HepG2 (cell line): Measurements from ENCODE around the gene SEMA3F. TPM values are rescaled to one million over a fixed set of nuclear protein-coding genes. Genes with fewer than 3 reads are reported as not detected.

Experiments used
- ATF6 ChIP-seq: sonication (generic); formaldehyde crosslinking; conservative IDR thresholded peaks from 2 replicates; pipeline ENCODE4 v1.4.0; 2020; ENCODE audit warnings: missing genetic modification reagents
- BRD4 ChIP-seq: sonication (generic); formaldehyde crosslinking; IDR thresholded peaks from 2 replicates; pipeline ENCODE4 v1.4.0; 2020; ENCODE audit warnings: missing genetic modification reagents
- CENPBD1 ChIP-seq: sonication (generic); formaldehyde crosslinking; IDR thresholded peaks from 2 replicates; pipeline ENCODE4 v1.8.0; 2022; ENCODE audit warnings: missing genetic modification reagents, low read depth, mild to moderate bottlenecking, borderline replicate concordance
- CERS6 ChIP-seq: sonication (generic); formaldehyde crosslinking; IDR thresholded peaks from 2 replicates; pipeline ENCODE4 v1.5.0; 2020; ENCODE audit warnings: missing genetic modification reagents
- ETV5 ChIP-seq: IDR thresholded peaks from 2 replicates; pipeline ENCODE4 v1.6.1; 2018; ENCODE audit warnings: missing biosample characterization, missing genetic modification reagents, inconsistent platforms, borderline replicate concordance
- IKZF5 ChIP-seq: IDR thresholded peaks from 2 replicates; pipeline ENCODE4 v1.6.1; 2018; ENCODE audit warnings: missing genetic modification reagents, mild to moderate bottlenecking, missing compliant biosample characterization
- MBNL3 ChIP-seq: fragments of 250-450 bp; sonication (Bioruptor Pico); conservative IDR thresholded peaks from 2 replicates; pipeline ENCODE4 v1.8.0; 2022; ENCODE audit warnings: mild to moderate bottlenecking, inconsistent platforms
- PRDM15 ChIP-seq: sonication (generic); formaldehyde crosslinking; IDR thresholded peaks from 2 replicates; pipeline ENCODE4 v1.4.0; 2020; ENCODE audit warnings: missing genetic modification reagents
- RARG ChIP-seq: sonication (generic); formaldehyde crosslinking; IDR thresholded peaks from 2 replicates; pipeline ENCODE4 v1.4.0; 2020; ENCODE audit warnings: low read depth, mild to moderate bottlenecking, missing genetic modification reagents
- SNRNP70 ChIP-seq: fragments of 200-400 bp; formaldehyde crosslinking; IDR thresholded peaks from 2 replicates; pipeline ENCODE4 v1.6.1; 2017; ENCODE audit warnings: mild to moderate bottlenecking, low read depth, low read length, moderate library complexity
- ZGPAT ChIP-seq: IDR thresholded peaks from 2 replicates; pipeline ENCODE4 v1.6.1; 2016; ENCODE audit warnings: mild to moderate bottlenecking
- ZNF326 ChIP-seq: sonication (generic); formaldehyde crosslinking; IDR thresholded peaks from 2 replicates; pipeline ENCODE4 v1.4.0; 2020; ENCODE audit warnings: missing genetic modification reagents, borderline replicate concordance
- ZNF484 ChIP-seq: sonication (generic); formaldehyde crosslinking; IDR thresholded peaks from 2 replicates; pipeline ENCODE4 v1.5.1; 2020; ENCODE audit warnings: mild to moderate bottlenecking, low read depth, missing genetic modification reagents, borderline replicate concordance
- ZNF558 ChIP-seq: sonication (generic); formaldehyde crosslinking; IDR thresholded peaks from 2 replicates; pipeline ENCODE4 v1.9.0; 2022; ENCODE audit warnings: mild to moderate bottlenecking, missing genetic modification reagents, borderline replicate concordance
- polyA plus RNA-seq, 8 experiments: library from polyadenylated mRNA; depleted of rRNA in 3 of 8; stranded (reverse) in 7 of 8; unstranded in 1 of 8; fragments of >200 nt; fragmentation: Illumina TruSeq in 4 of 8; extraction: Trizol in 4 of 8; gene quantifications; 2 replicates each; pipeline versions ENCODE4 v1.2.1 to v1.2.3, GENCODE V29; 2011 to 2016; ENCODE audit warnings: low read depth in 4 of 8, missing spikeins in 1 of 8, mixed read lengths in 1 of 8; ENCODE audit not compliant: insufficient read depth in 1 of 8
- total RNA-seq, 5 experiments: library from RNA; depleted of rRNA; stranded (reverse); fragments of >200 nt; fragmentation: Illumina TruSeq; extraction: Trizol; gene quantifications; 2 replicates each; pipeline ENCODE4 v1.2.3, GENCODE V29; 2016; ENCODE audit warnings: low read depth in 1 of 5
- TF ChIP-seq, protein P1 (sequence below): IDR thresholded peaks from 2 replicates; pipeline ENCODE4 v1.6.1; 2016; ENCODE audit warnings: mild to moderate bottlenecking, missing biosample characterization, missing genetic modification reagents

SEMA3F gene
- total and polyA plus RNA-seq, 2 of the 13 experiments (the other 11 are each of a cell fraction or from before 2014, with no cell fraction given): 7.6 to 17.2 TPM

DNA sequence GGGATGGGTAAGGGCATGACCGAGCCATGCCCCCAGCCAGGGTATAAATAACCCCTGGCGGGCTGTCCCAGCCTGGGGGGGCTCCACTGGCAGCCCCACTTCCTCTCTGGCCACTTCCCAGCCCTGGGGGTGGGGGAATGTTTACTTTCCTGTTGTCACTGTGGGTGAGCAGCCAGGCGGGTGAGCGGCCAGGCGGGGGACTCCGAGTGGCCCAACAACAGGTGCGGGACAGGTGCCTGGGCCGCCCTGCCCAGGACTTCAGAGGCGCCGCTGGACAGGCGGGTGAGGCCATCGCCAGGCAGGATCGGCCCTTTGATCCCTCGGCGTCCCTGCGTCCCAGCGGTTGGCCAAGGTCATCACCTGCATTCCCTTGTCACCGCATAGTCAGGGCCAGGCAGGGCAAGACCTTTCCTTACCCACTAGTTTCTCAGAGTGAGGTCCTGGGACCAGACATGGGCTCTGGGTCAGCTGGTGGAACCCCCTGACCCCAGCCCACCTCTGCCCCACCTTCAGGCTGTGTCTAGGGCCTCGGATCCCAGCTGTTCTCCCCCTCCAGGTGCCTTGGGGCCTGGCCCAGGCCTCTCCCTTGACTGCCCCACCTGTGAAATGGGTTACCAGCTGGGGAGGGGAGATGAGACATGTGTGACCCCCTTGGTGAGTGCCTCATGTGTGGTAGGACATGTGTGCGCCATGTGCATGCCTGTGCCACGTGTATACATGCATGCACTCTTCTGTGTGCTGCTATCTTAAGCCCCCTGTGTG, 16.6 kb downstream of the SEMA3F start (continued):
- no peak for TF ChIP-seq MBNL3 (CRISPR knock-in tag)
- peak; percentile 100 for TF ChIP-seq ZGPAT (CRISPR knock-in tag)
- peak; percentile 93 for TF ChIP-seq ETV5
- peak; percentile 93 for TF ChIP-seq IKZF5 (CRISPR knock-in tag)
- TF ChIP-seq, protein P1, sequence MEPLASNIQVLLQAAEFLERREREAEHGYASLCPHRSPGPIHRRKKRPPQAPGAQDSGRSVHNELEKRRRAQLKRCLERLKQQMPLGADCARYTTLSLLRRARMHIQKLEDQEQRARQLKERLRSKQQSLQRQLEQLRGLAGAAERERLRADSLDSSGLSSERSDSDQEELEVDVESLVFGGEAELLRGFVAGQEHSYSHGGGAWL (CRISPR knock-in tag): peak; percentile 91
- 0 out of 2 replicates have a peak, but pooled peaks have one; percentile 51 for TF ChIP-seq ZNF326 (CRISPR knock-in tag)
- no peak for TF ChIP-seq RARG (CRISPR knock-in tag)
- no peak for TF ChIP-seq CERS6 (CRISPR knock-in tag)
- TF ChIP-seq ZNF558 (CRISPR knock-in tag): peak; percentile 90; the same call in 1 of the 2 replicates
- no peak for TF ChIP-seq CENPBD1
- no peak for TF ChIP-seq SNRNP70
- no peak for TF ChIP-seq ATF6
- no peak for TF ChIP-seq ZNF484 (CRISPR knock-in tag)
- TF ChIP-seq PRDM15 (CRISPR knock-in tag): no peak
- TF ChIP-seq BRD4 (CRISPR knock-in tag): no peak
